Stomach (tissue), 4 donors: Measurements from ENCODE around the gene NCOA3.

ENCODE experiments used
- EP300 ChIP-seq: sonication (generic); formaldehyde crosslinking; IDR thresholded peaks from one replicate; pipeline ENCODE4 v1.6.1; 2017; ENCODE audit warnings: antibody characterized with exemption
- POLR2A ChIP-seq, 4 donors: fragments of 450-650 bp; IDR thresholded peaks; one replicate each; pipeline ENCODE4 v1.6.1; 2016; ENCODE audit warnings: antibody characterized with exemption in 4 of 4, control low read depth in 2 of 4, mild to moderate bottlenecking in 1 of 4, moderate library complexity in 1 of 4
- POLR2AphosphoS5 ChIP-seq, 3 donors: sonication (generic); formaldehyde crosslinking; IDR thresholded peaks; one replicate each; pipeline ENCODE4 v1.6.1; 2016; ENCODE audit warnings: antibody characterized with exemption in 3 of 3
- TF ChIP-seq, protein P1 (sequence below), 7 experiments: fragments of 450-650 bp in 4 of 7; fragments of 200-600 bp in 3 of 7; sonication (generic) in 3 of 7; IDR thresholded peaks; one replicate each; pipeline ENCODE4 v1.5.1; 2016 to 2019; ENCODE audit warnings: antibody characterized with exemption in 7 of 7, control low read depth in 2 of 7, mild to moderate bottlenecking in 1 of 7

DNA sequence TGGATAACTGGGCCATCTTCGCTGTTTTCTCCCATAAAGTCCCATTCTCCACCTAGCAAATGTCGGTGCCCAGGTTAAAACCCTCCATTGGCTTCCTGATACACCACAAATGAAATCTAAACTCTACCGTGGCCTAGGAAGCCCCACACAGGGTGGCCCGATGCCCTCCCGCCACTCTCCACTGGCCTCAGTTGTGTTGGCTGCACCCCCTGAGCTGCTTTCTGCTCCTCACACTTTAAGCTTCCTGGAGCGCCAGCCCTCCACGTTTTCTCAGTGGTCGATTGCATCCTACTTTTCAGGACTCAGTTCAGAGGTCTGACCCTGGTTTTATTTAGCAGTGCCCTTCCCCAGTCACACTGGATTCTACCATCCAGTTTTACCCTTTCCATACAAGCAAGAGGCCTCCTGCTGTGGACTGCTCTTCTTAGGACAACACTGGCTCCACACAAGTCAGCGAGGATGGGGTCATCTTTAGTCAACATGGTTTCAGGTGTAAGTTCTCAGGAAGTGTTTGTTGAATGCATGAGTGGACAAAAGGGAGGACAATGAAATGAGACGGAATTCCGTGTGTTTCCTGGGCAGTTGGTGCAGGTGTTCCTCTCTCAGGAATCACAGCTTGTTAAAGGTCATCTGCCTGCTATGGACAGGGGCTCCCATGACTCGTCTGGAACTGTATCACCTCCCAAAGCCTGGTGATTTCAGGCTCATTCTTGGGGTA, 159.5 kb downstream of the NCOA3 start:
- no peak for TF ChIP-seq POLR2AphosphoS5 (IDR thresholded peaks at IDR 0.05)
- TF ChIP-seq, protein P1, sequence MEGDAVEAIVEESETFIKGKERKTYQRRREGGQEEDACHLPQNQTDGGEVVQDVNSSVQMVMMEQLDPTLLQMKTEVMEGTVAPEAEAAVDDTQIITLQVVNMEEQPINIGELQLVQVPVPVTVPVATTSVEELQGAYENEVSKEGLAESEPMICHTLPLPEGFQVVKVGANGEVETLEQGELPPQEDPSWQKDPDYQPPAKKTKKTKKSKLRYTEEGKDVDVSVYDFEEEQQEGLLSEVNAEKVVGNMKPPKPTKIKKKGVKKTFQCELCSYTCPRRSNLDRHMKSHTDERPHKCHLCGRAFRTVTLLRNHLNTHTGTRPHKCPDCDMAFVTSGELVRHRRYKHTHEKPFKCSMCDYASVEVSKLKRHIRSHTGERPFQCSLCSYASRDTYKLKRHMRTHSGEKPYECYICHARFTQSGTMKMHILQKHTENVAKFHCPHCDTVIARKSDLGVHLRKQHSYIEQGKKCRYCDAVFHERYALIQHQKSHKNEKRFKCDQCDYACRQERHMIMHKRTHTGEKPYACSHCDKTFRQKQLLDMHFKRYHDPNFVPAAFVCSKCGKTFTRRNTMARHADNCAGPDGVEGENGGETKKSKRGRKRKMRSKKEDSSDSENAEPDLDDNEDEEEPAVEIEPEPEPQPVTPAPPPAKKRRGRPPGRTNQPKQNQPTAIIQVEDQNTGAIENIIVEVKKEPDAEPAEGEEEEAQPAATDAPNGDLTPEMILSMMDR (IDR thresholded peaks at IDR 0.05), result no peak
- TF ChIP-seq POLR2A (IDR thresholded peaks at IDR 0.05), result no peak
- TF ChIP-seq EP300, result no peak
